Islet of Langerhans (tissue), 1 donor: ENCODE measurements around the gene FSD2.

ENCODE experiments used
- FAIRE-seq: peaks from one replicate; lab custom pipeline; 2011; peaks lifted over from hg19 to GRCh38; lab: Jason Lieb, UNC

The FSD2 gene, protein sequence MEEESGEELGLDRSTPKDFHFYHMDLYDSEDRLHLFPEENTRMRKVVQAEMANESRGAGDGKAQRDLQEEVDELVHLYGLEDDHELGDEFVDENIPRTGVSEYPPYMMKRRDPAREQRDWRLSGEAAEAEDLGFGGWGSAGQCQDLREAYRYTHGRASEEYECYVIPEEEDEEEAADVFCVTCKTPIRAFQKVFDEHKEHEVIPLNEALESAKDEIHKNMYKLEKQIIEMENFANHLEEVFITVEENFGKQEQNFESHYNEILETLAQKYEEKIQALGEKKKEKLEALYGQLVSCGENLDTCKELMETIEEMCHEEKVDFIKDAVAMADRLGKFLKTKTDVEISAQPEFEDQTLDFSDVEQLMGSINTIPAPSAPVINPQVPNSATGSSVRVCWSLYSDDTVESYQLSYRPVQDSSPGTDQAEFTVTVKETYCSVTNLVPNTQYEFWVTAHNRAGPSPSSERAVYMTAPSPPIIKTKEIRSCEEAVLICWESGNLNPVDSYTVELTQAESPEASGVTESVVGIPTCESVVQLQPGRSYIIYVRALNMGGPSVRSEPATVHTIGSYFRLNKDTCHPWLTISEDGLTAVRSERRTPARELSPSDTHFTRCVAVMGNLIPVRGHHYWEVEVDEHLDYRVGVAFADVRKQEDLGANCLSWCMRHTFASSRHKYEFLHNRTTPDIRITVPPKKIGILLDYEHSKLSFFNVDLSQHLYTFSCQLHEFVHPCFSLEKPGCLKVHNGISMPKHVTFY

DNA sequence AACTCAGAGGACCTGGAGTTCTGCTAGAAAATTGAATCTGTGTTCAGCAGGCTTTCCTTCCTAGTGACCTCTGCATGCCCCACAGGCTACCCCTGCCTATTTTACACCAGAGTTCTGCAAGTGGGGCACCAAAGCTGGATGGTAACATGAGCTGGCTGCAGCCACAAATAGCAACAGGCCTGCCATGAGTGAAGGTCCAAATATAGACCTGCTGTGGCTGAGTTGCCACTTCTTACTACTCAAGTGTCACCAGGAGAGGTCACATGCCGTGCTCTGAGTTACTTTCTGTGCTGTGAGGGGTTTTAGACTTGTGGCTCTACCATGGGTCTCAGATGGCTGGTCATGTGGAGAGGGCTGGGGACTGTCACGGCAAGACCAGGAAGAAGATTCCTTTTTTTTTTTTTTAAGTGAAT lies at the start of gene FSD2:
Gene FSD2 (minus strand): TSS at position 76 of the 413 bp plus-strand sequence. CDS start 18,679 bp downstream, outside the sequence.
- FAIRE-seq = no peak

DNA sequence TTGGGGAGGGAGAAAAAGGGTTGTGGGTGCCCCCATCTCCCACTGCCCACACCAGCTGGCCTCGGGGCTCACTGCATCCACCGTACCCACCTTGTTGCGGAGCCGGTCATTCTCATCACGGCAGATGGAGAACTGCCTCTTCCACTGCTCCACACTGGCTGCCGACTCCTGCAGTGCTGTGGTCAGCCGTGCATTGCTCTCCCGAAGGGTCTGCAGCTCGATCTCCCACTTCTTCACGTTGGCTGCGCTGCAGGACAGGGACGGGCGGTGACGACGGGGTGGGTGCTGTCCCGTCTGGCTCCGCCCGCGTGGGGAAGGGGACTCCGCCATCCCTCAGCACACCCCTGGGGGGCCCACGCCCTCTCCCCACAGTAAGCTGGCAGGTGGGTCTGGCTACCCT lies 48.7 kb upstream of the FSD2 start:
- FAIRE-seq = no peak

- no peak for FAIRE-seq
These were observed 47.2 kb upstream of the FSD2 start for GRCh38 chr15:82852941-82853561.

GRCh38 chr15:82851981-82852511 lies 46.2 kb upstream of the FSD2 start:
- FAIRE-seq = no peak

DNA sequence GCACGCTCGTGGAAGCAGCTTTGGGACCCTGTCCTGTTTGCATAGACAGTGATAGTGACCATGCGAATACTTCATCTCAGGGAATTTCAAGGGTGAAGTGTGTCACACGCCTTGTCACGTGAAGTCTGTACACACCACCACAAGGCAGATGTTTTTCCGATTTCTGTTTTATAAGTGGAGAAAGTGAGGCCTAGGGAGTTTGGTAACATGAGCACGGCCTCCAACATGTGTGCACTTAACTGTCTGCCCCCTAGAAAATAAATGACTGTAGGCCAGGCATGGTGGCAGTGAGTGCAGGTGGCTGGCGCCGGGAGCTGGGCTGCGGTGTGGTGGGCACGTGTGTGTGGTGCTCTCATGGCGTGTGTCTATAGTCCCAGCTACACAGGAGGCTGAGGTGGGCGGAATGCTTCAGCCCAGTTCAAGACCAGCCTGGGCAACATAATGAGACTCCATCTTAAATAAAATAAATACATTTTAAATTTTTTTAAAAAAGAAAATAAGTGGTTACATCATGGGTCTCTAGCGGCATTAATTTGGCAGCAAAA lies 45.5 kb upstream of the FSD2 start:
- no peak for FAIRE-seq

DNA sequence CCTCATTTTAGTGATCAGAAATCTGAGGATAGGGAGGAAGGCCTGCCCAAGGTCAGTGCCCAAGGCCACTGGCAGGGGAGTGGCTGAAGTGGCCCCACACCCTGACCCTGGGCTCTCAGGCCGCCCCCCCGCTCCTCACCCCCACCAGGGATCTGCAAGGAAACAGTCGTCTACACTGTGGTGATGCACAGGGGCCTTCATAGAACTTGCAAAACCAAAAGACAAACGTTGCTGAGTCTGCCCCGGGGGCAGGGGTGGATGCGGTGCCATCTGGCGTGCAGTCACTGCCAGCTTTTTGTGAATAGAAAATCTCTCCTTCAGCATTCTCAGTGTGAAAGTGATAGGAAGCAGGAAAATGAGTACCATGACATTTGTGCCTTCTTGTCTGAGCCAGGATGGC lies 44.9 kb upstream of the FSD2 start:
- no peak for FAIRE-seq

GRCh38 chr15:82849556-82850512 lies 44.0 kb upstream of the FSD2 start:
- no peak for FAIRE-seq

GRCh38 chr15:82848241-82848993 lies 42.5 kb upstream of the FSD2 start:
- no peak for FAIRE-seq

DNA sequence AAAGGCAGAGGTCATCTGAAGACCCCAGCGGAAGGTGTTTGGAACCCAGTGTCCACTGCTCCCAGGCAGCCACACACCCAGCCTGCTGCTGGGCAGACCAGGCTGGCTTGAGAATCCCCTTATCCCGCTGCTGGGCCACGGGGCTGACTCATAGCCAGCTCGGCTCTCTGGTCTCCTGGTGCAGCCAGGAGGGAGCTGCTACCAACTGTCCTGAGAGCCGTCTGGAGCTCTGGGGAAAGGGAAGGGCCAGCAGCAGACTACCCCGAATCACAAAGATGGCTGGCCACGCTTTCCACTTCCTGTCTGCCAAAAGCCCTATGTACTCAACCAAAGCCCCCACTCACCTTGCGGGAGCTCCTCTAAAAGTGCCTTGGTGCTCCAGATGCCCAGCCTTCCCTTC lies 41.8 kb upstream of the FSD2 start:
- no peak for FAIRE-seq

DNA sequence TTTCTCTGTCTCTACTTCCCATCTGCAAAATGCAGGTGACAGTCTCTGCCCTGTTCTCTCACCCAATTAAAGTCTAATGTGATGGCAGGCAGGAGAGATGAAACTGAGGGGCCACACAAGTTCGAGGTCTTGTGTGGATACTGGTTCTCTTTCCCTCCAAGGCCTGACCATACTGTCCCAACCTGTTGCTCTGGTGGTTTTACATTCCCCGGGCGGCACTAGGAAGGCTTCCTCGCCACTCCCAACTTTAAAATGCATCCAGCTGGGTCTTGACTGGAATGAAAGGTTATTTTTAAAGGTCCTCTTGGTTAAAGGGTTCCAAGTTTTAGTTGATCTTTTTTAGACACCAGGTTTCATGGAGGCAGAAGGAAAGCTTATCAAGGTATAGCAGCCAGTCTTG lies 40.8 kb upstream of the FSD2 start:
- FAIRE-seq = no peak

DNA sequence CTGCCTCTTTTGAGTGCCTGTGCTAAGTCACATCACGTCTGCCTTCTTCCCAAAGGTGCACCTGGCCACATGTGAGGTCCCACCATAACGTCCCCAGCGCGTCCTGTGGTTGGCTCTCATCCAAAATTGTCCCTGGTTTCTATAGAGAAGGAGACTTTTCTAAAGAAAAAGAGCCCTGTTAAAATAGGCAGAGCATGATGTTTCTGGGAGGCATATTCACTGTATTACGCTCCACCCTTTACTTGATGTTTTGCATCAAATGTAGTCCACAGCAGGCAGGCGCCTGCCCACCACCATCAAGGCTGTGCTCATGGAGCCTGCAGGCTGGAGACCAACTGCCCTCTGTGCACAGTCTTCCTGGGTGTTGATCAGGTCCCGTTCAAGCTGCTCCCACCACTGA lies 39.8 kb upstream of the FSD2 start:
- no peak for FAIRE-seq

GRCh38 chr15:82843566-82843965 lies 37.7 kb upstream of the FSD2 start:
- FAIRE-seq = no peak

DNA sequence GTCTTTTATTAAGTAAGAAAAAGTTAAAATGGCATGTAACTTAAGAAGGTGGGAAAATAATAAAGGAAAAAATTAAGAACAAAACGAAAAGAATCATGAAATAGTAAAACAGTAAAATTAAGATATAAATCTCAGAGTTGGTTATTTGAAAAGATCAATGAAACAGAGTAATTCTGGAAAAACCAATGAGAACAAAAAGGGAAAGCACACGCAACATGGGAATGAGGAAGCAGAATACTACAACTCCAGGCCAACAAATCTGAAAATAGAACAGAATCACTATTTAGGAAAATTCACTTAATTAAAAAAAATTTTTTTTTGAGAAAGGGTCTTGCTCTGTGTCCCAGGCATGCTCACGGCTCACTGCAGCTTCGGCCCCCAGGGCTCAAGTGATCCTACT lies 34.3 kb upstream of the FSD2 start:
- no peak for FAIRE-seq

DNA sequence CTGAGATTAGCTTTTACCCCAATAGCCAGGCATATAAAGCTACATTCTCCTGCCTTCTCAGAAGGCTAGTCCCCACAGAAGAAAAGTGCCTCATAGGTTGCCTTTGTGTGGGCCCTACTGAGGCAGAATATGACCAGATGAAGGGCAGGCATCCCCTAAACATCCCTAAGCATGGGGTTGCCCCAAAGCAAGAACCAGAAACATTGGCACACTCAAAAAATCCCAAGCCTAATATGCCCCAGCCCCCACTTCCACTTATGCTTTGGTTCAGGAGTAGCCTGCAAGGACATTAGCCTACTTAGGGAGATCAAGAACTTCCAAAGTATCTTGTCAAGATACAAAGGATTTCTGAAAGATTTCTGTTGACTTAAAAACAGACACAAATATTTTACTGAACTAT lies 33.3 kb upstream of the FSD2 start:
- no peak for FAIRE-seq

DNA sequence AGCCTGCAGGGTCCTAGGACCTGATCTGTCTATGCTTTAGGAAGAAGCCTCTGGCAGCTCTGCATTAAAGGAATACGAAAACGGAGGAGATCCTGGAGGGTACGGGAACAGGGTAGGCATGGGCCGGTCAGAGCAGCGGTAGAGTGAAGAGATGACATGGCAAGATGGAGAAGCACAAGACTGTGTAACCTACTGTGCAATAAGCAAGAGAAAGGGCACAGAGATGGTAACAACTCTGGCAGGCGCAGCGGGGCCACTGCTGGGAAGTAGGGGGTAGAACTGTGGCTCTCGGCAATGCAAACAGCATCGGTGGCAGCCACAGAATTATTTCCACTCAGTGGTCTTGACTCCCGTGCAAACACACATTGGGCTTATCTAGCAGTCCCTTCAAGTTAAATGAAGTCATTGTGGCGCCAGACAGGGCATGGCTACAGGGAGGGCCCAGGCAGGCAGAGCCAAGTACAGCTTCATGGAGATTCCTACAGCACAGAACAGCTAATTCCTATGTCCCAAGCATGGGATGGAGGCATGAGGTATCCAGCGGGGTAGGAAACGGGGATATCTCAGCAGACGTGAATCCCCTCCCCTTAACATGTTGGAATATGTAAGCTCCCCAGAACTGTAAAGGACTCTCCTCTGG lies 32.3 kb upstream of the FSD2 start:
- no peak for FAIRE-seq

GRCh38 chr15:82835391-82835917 lies 29.6 kb upstream of the FSD2 start:
- no peak for FAIRE-seq

- FAIRE-seq = no peak
These were observed 27.5 kb upstream of the FSD2 start for GRCh38 chr15:82833362-82833682.

GRCh38 chr15:82832601-82833361 lies 26.9 kb upstream of the FSD2 start:
- FAIRE-seq = peak; percentile 99

GRCh38 chr15:82831894-82832600 lies 26.2 kb upstream of the FSD2 start:
- FAIRE-seq = no peak
